NCI-H460 (cell line): ENCODE data around the gene ARHGAP8. TPM values are rescaled to one million over a fixed set of nuclear protein-coding genes. Genes with fewer than 3 reads are reported as not detected.
"Not testable (repeated sequence)": the region's sequence is repeated elsewhere in the genome, so short reads cannot be mapped to it uniquely, and the experiment has no call there.

Experiments used
- DNase-seq: peaks from one replicate; pipeline ENCODE4 v3.0.0-alpha.2; 2016; ENCODE audit warnings: low read depth; ENCODE audit errors: extremely low read depth
- total RNA-seq: library from RNA; depleted of rRNA; stranded (reverse); fragments of >200 nt; shearing (Covaris generic); gene quantifications from 2 replicates; pipeline ENCODE4 v1.2.3, GENCODE V29; 2014

Gene ARHGAP8
- total RNA-seq, 1 experiment from 2014 or later: 0.35 TPM

- no peak for DNase-seq
These were observed 95.0 kb downstream of the ARHGAP8 start for GRCh38 chr22:44847380-44847779.

- DNase-seq: no peak
These were observed 95.5 kb downstream of the ARHGAP8 start for GRCh38 chr22:44847892-44848291.

GRCh38 chr22:44848296-44848741 lies 95.9 kb downstream of the ARHGAP8 start:
- DNase-seq: no peak

- DNase-seq: no peak
These were observed 96.5 kb downstream of the ARHGAP8 start for GRCh38 chr22:44848791-44849420.

- no peak for DNase-seq
These were observed 98.6 kb downstream of the ARHGAP8 start for GRCh38 chr22:44850946-44851345.

GRCh38 chr22:44854641-44855040 lies 102.3 kb downstream of the ARHGAP8 start:
- not testable (repeated sequence) for DNase-seq

- no peak for DNase-seq
These were observed 103.5 kb downstream of the ARHGAP8 start for GRCh38 chr22:44855855-44856254.

- not testable (repeated sequence) for DNase-seq
These were observed 106.4 kb downstream of the ARHGAP8 start for GRCh38 chr22:44858819-44859218.

GRCh38 chr22:44859641-44860040 lies 107.3 kb downstream of the ARHGAP8 start:
- DNase-seq: no peak

GRCh38 chr22:44860311-44860710 lies 107.9 kb downstream of the ARHGAP8 start:
- DNase-seq: no peak

GRCh38 chr22:44861245-44861644 lies 108.9 kb downstream of the ARHGAP8 start:
- no peak for DNase-seq

GRCh38 chr22:44862281-44862680 lies 109.9 kb downstream of the ARHGAP8 start:
- no peak for DNase-seq

GRCh38 chr22:44862981-44863860 lies 110.8 kb downstream of the ARHGAP8 start:
- no peak for DNase-seq

- no peak for DNase-seq
These were observed 113.0 kb downstream of the ARHGAP8 start for GRCh38 chr22:44865193-44866057.

- no peak for DNase-seq
These were observed 116.8 kb downstream of the ARHGAP8 start for GRCh38 chr22:44869196-44869595.

GRCh38 chr22:44870021-44870420 lies 117.6 kb downstream of the ARHGAP8 start:
- peak; percentile 57 for DNase-seq

GRCh38 chr22:44871782-44872181 lies 119.4 kb downstream of the ARHGAP8 start:
- no peak for DNase-seq

GRCh38 chr22:44876921-44877320 lies 124.5 kb downstream of the ARHGAP8 start:
- no peak for DNase-seq

- no peak for DNase-seq
These were observed 126.3 kb downstream of the ARHGAP8 start for GRCh38 chr22:44878483-44879300.

- no peak for DNase-seq
These were observed 126.9 kb downstream of the ARHGAP8 start for GRCh38 chr22:44879301-44879680.
